Tibial nerve (tissue), 4 donors: ENCODE results near the gene VPS37D. TPM values are rescaled to one million over a fixed set of nuclear protein-coding genes. Genes with fewer than 3 reads are reported as not detected.
A peak's percentile ranks its signal among the peaks of the same experiment; 100 is the strongest.

ENCODE experiments used
- DNase-seq, 2 donors: peaks; one replicate each; pipeline ENCODE4 v3.0.0-alpha.2; 2019; ENCODE audit warnings: low spot score in 2 of 2
- H3K27ac ChIP-seq, 4 donors: fragments of 200-600 bp; sonication (generic) in 3 of 4; one replicate each; pipeline ENCODE4 v1.5.1; 2017 to 2019; ENCODE audit warnings: mild to moderate bottlenecking in 1 of 4
- H3K27me3 ChIP-seq, 2 donors: fragments of 200-600 bp; sonication (generic) in 1 of 2; one replicate each; pipeline versions ENCODE4 v1.5.1 to v1.6.0; 2017 to 2019
- H3K36me3 ChIP-seq, 3 donors: fragments of 200-600 bp; sonication (generic); one replicate each; pipeline ENCODE4 v1.5.1; 2018 to 2019
- H3K4me1 ChIP-seq, 4 donors: fragments of 200-600 bp; sonication (generic) in 3 of 4; one replicate each; pipeline ENCODE4 v1.5.1; 2017 to 2019
- H3K4me3 ChIP-seq, 4 donors: fragments of 200-600 bp; sonication (generic) in 3 of 4; one replicate each; pipeline ENCODE4 v1.5.1; 2017 to 2019; ENCODE audit warnings: mild to moderate bottlenecking in 1 of 4, moderate library complexity in 1 of 4
- H3K9me3 ChIP-seq, 4 donors: fragments of 200-600 bp; sonication (generic) in 3 of 4; one replicate each; pipeline ENCODE4 v1.5.1; 2017 to 2019
- EP300 ChIP-seq, 2 donors: sonication (generic); formaldehyde crosslinking; IDR thresholded peaks; one replicate each; pipeline ENCODE4 v1.6.1; 2017; ENCODE audit warnings: antibody characterized with exemption in 2 of 2, mild to moderate bottlenecking in 1 of 2
- POLR2A ChIP-seq, 2 donors: fragments of 450-650 bp; IDR thresholded peaks; one replicate each; pipeline ENCODE4 v1.6.1; 2017; ENCODE audit warnings: antibody characterized with exemption in 2 of 2, mild to moderate bottlenecking in 2 of 2, moderate library complexity in 2 of 2
- WGBS, 2 donors: methylation state at CpG; one replicate each; pipeline ENCODE4 v1.1.5; 2018; 5-methylcytosine and 5-hydroxymethylcytosine counted together
- total RNA-seq, 4 donors: library from RNA; depleted of rRNA; stranded (reverse); fragments of >200 nt; gene quantifications; one replicate each; pipeline ENCODE4 v1.1.0, GENCODE V29; 2016
- TF ChIP-seq, protein P1 (sequence below), 5 experiments: fragments of 200-600 bp in 3 of 5; fragments of 450-650 bp in 2 of 5; sonication (generic) in 3 of 5; IDR thresholded peaks; one replicate each; pipeline ENCODE4 v1.5.1; 2016 to 2019; ENCODE audit warnings: antibody characterized with exemption in 5 of 5, mild to moderate bottlenecking in 3 of 5, moderate library complexity in 2 of 5

VPS37D gene
- total RNA-seq, 4 donors from 2014 or later: 1.1 to 4.2 (median 3.4) TPM

GRCh38 chr7:73622909-73623797, 44.5 kb upstream of the VPS37D start:
- H3K27me3 ChIP-seq: peaks cover 0 to 86% of the 10 kb centered on the region in 2 donors
- H3K4me3 ChIP-seq: peak overlapping the region in 2 of 4 donors; percentile 46 to 48
- H3K4me1 ChIP-seq: peaks cover 0 to 23% (median 13%) of the 10 kb centered on the region in 4 donors
- no peaks in the 10 kb centered on the region for H3K36me3 ChIP-seq
- H3K27ac ChIP-seq: peak overlapping the region in 1 of 4 donors; percentile 64
- H3K9me3 ChIP-seq: no peaks in the 10 kb centered on the region
- TF ChIP-seq EP300 (IDR thresholded peaks at IDR 0.05) (no peak), POLR2A (IDR thresholded peaks at IDR 0.05) (no peak)
- TF ChIP-seq, protein P1, sequence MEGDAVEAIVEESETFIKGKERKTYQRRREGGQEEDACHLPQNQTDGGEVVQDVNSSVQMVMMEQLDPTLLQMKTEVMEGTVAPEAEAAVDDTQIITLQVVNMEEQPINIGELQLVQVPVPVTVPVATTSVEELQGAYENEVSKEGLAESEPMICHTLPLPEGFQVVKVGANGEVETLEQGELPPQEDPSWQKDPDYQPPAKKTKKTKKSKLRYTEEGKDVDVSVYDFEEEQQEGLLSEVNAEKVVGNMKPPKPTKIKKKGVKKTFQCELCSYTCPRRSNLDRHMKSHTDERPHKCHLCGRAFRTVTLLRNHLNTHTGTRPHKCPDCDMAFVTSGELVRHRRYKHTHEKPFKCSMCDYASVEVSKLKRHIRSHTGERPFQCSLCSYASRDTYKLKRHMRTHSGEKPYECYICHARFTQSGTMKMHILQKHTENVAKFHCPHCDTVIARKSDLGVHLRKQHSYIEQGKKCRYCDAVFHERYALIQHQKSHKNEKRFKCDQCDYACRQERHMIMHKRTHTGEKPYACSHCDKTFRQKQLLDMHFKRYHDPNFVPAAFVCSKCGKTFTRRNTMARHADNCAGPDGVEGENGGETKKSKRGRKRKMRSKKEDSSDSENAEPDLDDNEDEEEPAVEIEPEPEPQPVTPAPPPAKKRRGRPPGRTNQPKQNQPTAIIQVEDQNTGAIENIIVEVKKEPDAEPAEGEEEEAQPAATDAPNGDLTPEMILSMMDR (IDR thresholded peaks at IDR 0.05): no peak
- peak in 1 of 2 donors; percentile 46 for DNase-seq
- WGBS, 2 donors: 6 to 7% methylated on average over 40 to 51 of the region's 58 CpGs

DNA sequence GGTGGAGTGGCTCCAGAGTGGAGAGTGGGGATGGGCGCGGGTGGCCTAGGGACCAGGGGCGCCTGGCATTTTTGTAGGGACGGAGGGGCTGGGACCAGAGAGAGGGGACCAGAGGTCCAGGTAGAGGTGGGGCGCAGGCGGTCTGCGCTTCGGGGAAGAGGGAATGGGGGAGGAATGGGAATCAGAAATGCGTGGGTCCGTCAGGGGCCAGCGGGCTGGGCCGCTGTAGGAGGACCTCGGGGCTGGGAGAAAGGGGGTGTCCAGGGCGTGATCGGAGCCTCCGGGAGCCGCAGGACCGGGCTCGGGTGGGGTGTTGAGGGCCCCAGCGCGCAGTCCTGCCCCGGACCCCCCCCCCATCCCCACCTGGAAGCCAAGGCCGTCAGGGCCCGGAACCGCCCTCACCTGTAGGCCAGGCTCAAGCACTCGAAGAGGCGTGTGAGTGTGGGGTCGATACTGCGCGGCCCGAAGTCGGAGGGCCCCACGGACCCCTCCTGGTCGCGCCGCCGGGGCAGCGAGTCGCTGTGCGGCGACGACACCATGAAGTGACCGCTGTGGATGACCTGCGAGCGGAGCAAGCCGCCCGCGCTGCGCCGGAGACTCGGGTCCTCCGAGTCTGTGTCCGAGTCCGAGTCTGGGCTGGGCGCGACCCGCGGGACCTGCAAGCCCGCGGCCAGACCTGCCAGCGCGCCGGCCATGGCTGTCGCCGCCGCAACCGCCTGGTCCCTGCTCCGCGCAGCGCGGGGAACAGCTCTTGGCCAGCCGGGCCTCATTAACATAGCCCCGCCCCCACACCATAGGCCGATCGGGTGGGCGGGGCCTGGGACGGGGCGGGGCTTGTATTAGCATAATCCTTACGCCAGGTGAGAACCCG, 43.6 kb upstream of the VPS37D start, which contains the start of gene MLXIPL:
Gene MLXIPL, minus strand, starts transcription at position 725 of the 871 bp plus-strand sequence. Its CDS starts 30 bp downstream, at position 695.
- H3K4me1 ChIP-seq: peaks cover 0 to 23% (median 13%) of the 10 kb centered on the region in 4 donors
- peak within 1 kb of the TSS in 1 of 4 donors; percentile 64 for H3K27ac ChIP-seq
- H3K36me3 ChIP-seq: no peaks in the 10 kb centered on the region
- 4% methylated on average over 20 to 53 of the region's 80 CpGs for WGBS, 2 donors
- peak; percentile 24 to 62 for DNase-seq
- no peaks in the 10 kb centered on the region for H3K9me3 ChIP-seq
- peak within 1 kb of the TSS; percentile 15 to 48 (median 33) for H3K4me3 ChIP-seq
- H3K27me3 ChIP-seq: peaks cover 0 to 91% of the 10 kb centered on the region in 2 donors
- TF ChIP-seq, protein P1 (IDR thresholded peaks at IDR 0.05): no peak
- TF ChIP-seq POLR2A (IDR thresholded peaks at IDR 0.05): no peak
- TF ChIP-seq EP300 (IDR thresholded peaks at IDR 0.05): no peak

- peak overlapping the region in 1 of 4 donors; percentile 46 for H3K4me3 ChIP-seq
- H3K4me1 ChIP-seq: peaks cover 0 to 23% (median 13%) of the 10 kb centered on the region in 4 donors
- no peaks in the 10 kb centered on the region for H3K9me3 ChIP-seq
- no peak overlapping the region for H3K27ac ChIP-seq
- 55% methylated on average over 6 to 9 of the region's 9 CpGs for WGBS, 2 donors
- peaks cover 0 to 95% of the 10 kb centered on the region in 2 donors for H3K27me3 ChIP-seq
- TF ChIP-seq POLR2A (IDR thresholded peaks at IDR 0.05) (no peak), EP300 (IDR thresholded peaks at IDR 0.05) (no peak)
- TF ChIP-seq, protein P1 (IDR thresholded peaks at IDR 0.05): no peak
- H3K36me3 ChIP-seq: no peaks in the 10 kb centered on the region
- no peak for DNase-seq
These were observed 43.0 kb upstream of the VPS37D start for GRCh38 chr7:73624669-73625001.

- Histone ChIP-seq H3K27ac (no peak overlapping the region), H3K27me3 (peaks cover 0 to 90% of the 10 kb centered on the region in 2 donors), H3K4me3 (no peak overlapping the region), H3K36me3 (no peaks in the 10 kb centered on the region), H3K4me1 (peaks cover 0 to 23% (median 13%) of the 10 kb centered on the region in 4 donors), H3K9me3 (no peaks in the 10 kb centered on the region)
- TF ChIP-seq, protein P1 (IDR thresholded peaks at IDR 0.05): no peak
- TF ChIP-seq POLR2A (IDR thresholded peaks at IDR 0.05): no peak
- no peak for TF ChIP-seq EP300 (IDR thresholded peaks at IDR 0.05)
- DNase-seq: no peak
- WGBS, 2 donors: 95 to 96% methylated on average over 11 of the region's 11 CpGs
These were observed 42.4 kb upstream of the VPS37D start for GRCh38 chr7:73625276-73625675.
